ENCODE data around the gene TMEM178A. TPM values are rescaled to one million over a fixed set of nuclear protein-coding genes. Genes with fewer than 3 reads are reported as not detected.

The TMEM178A gene
- total RNA-seq, 2 experiments from 2014 or later: not detected

GRCh38 chr2:39696838-39697237 lies 31.1 kb downstream of the TMEM178A start:
- Mint-ChIP-seq H3K36me3 (no peaks in the 10 kb centered on the region), H3K27ac (no peak overlapping the region), H3K4me3 (no peak overlapping the region), H3K27me3 (peaks cover 39% of the 10 kb centered on the region), H3K9me3 (ENCODE audit: low read depth) (peaks cover 5% of the 10 kb centered on the region), H3K4me1 (no peaks in the 10 kb centered on the region)
- no peak for DNase-seq
- no peak for ATAC-seq
- CTCF ChIA-PET: interaction anchor here (0.7 kb wide), 1 partner anchor 11 kb away, joined by 4 read pairs; no protein-coding TSS in a partner anchor

- no peak overlapping the region for H3K4me3 Mint-ChIP-seq
- H3K4me1 Mint-ChIP-seq: no peaks in the 10 kb centered on the region
- CTCF ChIA-PET: interaction anchor here (1.0 kb wide), 1 partner anchor 31 kb away, joined by 4 read pairs; no protein-coding TSS in a partner anchor
- peaks cover 5% of the 10 kb centered on the region for H3K9me3 Mint-ChIP-seq (ENCODE audit: low read depth)
- no peak overlapping the region for H3K27ac Mint-ChIP-seq
- ATAC-seq: no peak
- H3K36me3 Mint-ChIP-seq: no peaks in the 10 kb centered on the region
- no peak for DNase-seq
- peaks cover 36% of the 10 kb centered on the region for H3K27me3 Mint-ChIP-seq
These were observed 31.7 kb downstream of the TMEM178A start for GRCh38 chr2:39697454-39697853.

- Mint-ChIP-seq H3K4me3 (no peak overlapping the region), H3K27ac (no peak overlapping the region), H3K9me3 (ENCODE audit: low read depth) (peaks cover 5% of the 10 kb centered on the region), H3K36me3 (no peaks in the 10 kb centered on the region), H3K4me1 (no peaks in the 10 kb centered on the region), H3K27me3 (peaks cover 34% of the 10 kb centered on the region)
- DNase-seq (no peak), ATAC-seq (no peak)
- CTCF ChIA-PET: no interaction called here
These were observed 35.4 kb downstream of the TMEM178A start for GRCh38 chr2:39701137-39701536.

DNA sequence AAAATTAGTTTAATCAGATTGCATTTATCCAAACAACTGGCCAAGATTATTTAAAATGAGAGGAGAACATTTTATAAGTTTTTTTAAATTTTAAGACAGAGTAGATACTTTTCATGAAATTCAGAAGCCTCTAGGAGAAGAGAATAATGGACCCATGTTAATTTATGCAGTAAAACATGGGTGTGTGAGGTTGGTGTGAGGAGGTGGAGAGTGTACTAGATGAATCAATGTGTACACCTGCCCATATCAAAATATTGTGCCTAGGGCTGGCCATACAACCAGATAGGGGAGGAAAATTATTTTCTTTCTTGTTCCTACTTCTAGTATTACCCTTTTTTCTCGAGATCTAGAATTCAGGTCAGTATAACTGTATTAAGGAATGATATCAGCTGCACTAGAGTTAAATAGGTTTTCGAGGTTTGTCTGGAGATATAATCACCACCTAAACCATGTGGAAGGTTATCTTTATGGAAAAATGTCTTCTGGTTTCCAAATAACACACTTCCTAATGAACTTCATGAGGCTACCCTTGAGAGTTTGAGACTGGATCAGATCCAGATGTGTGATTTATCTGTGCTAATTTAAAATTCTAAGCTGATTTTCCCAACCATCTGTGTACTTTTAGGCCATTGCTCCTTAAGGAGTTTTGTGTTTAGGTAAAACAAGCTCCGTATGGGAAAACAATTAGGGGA lies 37.6 kb downstream of the TMEM178A start:
- CTCF ChIA-PET: no interaction called here
- H3K27me3 Mint-ChIP-seq: peaks cover 36% of the 10 kb centered on the region
- ATAC-seq: no peak

DNA sequence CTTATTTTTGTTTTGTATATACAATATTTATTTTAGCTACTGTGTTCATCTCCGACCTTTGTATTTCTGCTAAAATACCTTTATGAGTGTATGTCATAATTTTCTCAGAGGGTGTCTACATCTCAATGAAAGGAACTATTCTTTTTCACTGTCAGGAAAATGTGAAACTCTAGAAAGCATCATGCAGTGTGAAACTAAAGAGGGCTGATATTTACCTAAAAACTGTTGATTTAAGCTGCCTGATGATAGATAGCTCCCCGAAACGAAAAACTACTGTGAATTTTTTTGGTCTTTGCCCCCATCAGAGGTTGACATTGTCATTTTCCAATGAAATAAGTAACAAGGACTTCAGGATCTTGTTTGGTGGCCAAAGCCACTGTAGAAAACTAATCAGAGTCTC lies 38.8 kb downstream of the TMEM178A start:
- peaks cover 28% of the 10 kb centered on the region for H3K27me3 Mint-ChIP-seq
- peaks cover 5% of the 10 kb centered on the region for H3K9me3 Mint-ChIP-seq (ENCODE audit: low read depth)
- no peak overlapping the region for H3K4me3 Mint-ChIP-seq
- no peaks in the 10 kb centered on the region for H3K36me3 Mint-ChIP-seq
- no peaks in the 10 kb centered on the region for H3K4me1 Mint-ChIP-seq
- ATAC-seq: no peak
- no peak for DNase-seq
- CTCF ChIA-PET: interaction anchor here (1.1 kb wide), 1 partner anchor 25 kb away, joined by 4 read pairs; no protein-coding TSS in a partner anchor
- no peak overlapping the region for H3K27ac Mint-ChIP-seq

More for the DNA sequence above, 37.6 kb downstream of the TMEM178A start:
- no peak for DNase-seq
- Mint-ChIP-seq H3K4me3 (no peak overlapping the region), H3K36me3 (no peaks in the 10 kb centered on the region), H3K4me1 (no peaks in the 10 kb centered on the region), H3K9me3 (ENCODE audit: low read depth) (peaks cover 5% of the 10 kb centered on the region), H3K27ac (no peak overlapping the region)

DNA sequence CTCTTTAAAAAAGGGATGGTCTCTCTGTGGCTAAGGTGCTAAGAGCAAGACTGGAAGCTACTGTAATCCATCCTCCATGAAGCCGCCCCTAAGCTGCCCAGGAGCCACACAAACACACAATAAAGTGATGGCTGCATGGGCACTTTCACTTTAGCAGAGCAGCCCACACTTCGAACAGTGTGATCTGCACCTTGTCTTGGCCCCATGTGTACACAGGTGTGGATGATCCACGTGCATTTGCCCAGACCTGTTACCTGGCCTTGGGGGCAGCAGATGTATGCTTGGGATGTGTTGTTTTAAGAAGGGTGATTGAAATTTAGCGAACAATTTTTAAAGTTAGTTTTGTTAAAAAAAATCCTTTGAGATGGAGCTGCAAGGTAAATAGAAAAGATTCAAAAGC lies 39.9 kb downstream of the TMEM178A start:
- CTCF ChIA-PET: no interaction called here
- Mint-ChIP-seq H3K9me3 (ENCODE audit: low read depth) (peaks cover 5% of the 10 kb centered on the region), H3K4me3 (no peak overlapping the region), H3K27me3 (peaks cover 25% of the 10 kb centered on the region), H3K27ac (no peak overlapping the region), H3K36me3 (no peaks in the 10 kb centered on the region), H3K4me1 (no peaks in the 10 kb centered on the region)
- ATAC-seq: no peak
- no peak for DNase-seq

DNA sequence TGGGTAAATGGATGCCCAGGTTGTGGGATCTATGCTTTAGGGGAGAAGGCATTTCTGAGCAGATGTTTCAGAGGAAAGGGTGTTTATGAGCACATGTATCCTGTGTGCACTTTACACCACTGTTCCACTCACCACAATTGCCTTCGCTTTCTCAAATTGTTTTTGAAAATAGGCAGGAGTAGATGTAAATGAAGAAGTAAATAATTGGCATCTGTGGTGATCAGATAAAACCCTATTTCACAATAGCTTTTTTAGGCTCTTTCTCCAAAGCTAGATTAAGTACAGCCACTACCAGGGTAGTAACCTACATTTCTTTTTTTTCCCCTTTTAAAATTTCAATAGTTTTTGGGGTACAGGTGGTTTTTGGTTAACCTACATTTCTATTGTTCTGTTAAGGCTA lies 40.6 kb downstream of the TMEM178A start:
- Mint-ChIP-seq H3K4me3 (no peak overlapping the region), H3K36me3 (no peaks in the 10 kb centered on the region), H3K9me3 (ENCODE audit: low read depth) (peaks cover 3% of the 10 kb centered on the region), H3K27me3 (peaks cover 22% of the 10 kb centered on the region), H3K27ac (no peak overlapping the region), H3K4me1 (no peaks in the 10 kb centered on the region)
- CTCF ChIA-PET: no interaction called here
- ATAC-seq: no peak
- no peak for DNase-seq

DNA sequence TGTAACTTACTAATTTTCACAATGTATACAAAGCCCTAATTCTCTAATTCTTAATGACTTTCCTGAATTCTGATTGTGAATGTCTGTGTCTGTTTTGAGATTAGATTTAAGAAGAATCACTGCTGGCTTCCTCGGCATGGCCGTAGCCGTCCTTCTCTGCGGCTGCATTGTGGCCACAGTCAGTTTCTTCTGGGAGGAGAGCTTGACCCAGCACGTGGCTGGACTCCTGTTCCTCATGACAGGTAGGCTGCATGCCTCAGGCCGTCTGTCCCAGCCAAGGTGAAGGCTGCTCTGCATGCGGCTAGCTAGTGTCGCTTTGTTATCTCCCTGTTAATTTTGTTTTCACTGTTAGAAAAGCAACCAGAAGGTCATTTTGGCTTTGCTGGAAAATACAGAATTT lies 41.2 kb downstream of the TMEM178A start:
- CTCF ChIA-PET: no interaction called here
- Mint-ChIP-seq H3K4me3 (no peak overlapping the region), H3K36me3 (no peaks in the 10 kb centered on the region), H3K27me3 (peaks cover 19% of the 10 kb centered on the region), H3K27ac (no peak overlapping the region), H3K9me3 (ENCODE audit: low read depth) (no peaks in the 10 kb centered on the region), H3K4me1 (no peaks in the 10 kb centered on the region)
- DNase-seq (no peak), ATAC-seq (no peak)

GRCh38 chr2:39708003-39708402 lies 42.3 kb downstream of the TMEM178A start:
- DNase-seq: no peak
- CTCF ChIA-PET: interaction anchor here (1.0 kb wide), 2 partner anchors 11 to 22 kb away, joined by 3 to 4 read pairs; no protein-coding TSS in a partner anchor
- Mint-ChIP-seq H3K27me3 (peaks cover 25% of the 10 kb centered on the region), H3K9me3 (ENCODE audit: low read depth) (no peaks in the 10 kb centered on the region), H3K27ac (no peak overlapping the region), H3K4me1 (no peaks in the 10 kb centered on the region), H3K36me3 (no peaks in the 10 kb centered on the region), H3K4me3 (no peak overlapping the region)
- no peak for ATAC-seq

- H3K27me3 Mint-ChIP-seq: peaks cover 37% of the 10 kb centered on the region
- no peak for ATAC-seq
- DNase-seq: no peak
- no peak overlapping the region for H3K27ac Mint-ChIP-seq
- H3K9me3 Mint-ChIP-seq (ENCODE audit: low read depth): no peaks in the 10 kb centered on the region
- no peak overlapping the region for H3K4me3 Mint-ChIP-seq
- no peaks in the 10 kb centered on the region for H3K4me1 Mint-ChIP-seq
- no peaks in the 10 kb centered on the region for H3K36me3 Mint-ChIP-seq
- CTCF ChIA-PET: interaction anchor here (0.8 kb wide), 1 partner anchor 21 kb away, joined by 3 read pairs; no protein-coding TSS in a partner anchor
These were observed 45.1 kb downstream of the TMEM178A start for GRCh38 chr2:39710807-39711206.

DNA sequence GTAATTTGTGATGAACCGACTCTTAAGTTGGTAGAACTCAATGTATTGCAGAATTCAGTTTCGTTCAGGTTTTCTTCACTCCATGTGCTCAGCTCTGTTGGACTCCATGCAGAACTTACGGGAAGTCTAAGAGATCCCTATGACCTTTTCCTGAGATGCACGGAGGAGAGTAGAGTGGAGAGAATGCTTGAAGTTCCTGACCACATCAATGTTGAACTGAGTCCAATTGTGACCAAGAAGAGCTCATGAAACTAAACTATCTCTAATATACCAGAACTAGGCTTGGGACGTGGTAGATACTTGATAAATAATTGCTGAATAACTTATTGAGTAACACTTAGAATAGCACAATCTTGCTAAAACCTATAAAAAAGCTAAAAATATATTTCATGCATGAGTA lies 47.2 kb downstream of the TMEM178A start:
- no peaks in the 10 kb centered on the region for H3K4me1 Mint-ChIP-seq
- DNase-seq: no peak
- H3K4me3 Mint-ChIP-seq: no peak overlapping the region
- CTCF ChIA-PET: interaction anchor here (1.5 kb wide), 1 partner anchor 16 kb away, joined by 6 read pairs; no protein-coding TSS in a partner anchor
- no peak overlapping the region for H3K27ac Mint-ChIP-seq
- H3K36me3 Mint-ChIP-seq: no peaks in the 10 kb centered on the region
- peaks cover 34% of the 10 kb centered on the region for H3K27me3 Mint-ChIP-seq
- ATAC-seq: no peak
- no peaks in the 10 kb centered on the region for H3K9me3 Mint-ChIP-seq (ENCODE audit: low read depth)

DNA sequence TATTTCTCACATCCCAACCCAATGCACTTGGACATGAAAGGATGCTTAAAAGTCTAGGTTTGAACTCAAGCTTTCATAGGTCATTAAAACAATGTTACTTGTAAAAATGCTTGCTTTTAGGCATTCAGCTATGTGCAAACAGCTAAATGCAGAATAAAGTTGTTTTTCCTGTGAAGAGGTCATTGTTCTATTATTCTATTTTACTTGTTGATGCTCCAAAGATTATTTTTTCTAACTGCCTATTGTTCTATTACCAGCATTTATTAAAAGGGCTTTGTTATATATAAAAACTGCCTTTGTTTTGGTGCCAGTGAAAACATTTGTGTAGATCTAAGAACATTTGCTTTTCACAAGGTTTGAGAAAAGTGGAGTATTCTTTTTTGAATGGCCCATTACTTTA lies 49.4 kb downstream of the TMEM178A start:
- no peak for ATAC-seq
- CTCF ChIA-PET: no interaction called here
- H3K27ac Mint-ChIP-seq: no peak overlapping the region

GRCh38 chr2:39715822-39716221 lies 50.1 kb downstream of the TMEM178A start:
- DNase-seq (no peak), ATAC-seq (no peak)
- H3K36me3 Mint-ChIP-seq: no peaks in the 10 kb centered on the region
- peaks cover 39% of the 10 kb centered on the region for H3K27me3 Mint-ChIP-seq
- no peak overlapping the region for H3K4me3 Mint-ChIP-seq
- no peaks in the 10 kb centered on the region for H3K9me3 Mint-ChIP-seq (ENCODE audit: low read depth)
- CTCF ChIA-PET: no interaction called here
- H3K4me1 Mint-ChIP-seq: no peaks in the 10 kb centered on the region
- H3K27ac Mint-ChIP-seq: no peak overlapping the region

More for the DNA sequence above, 49.4 kb downstream of the TMEM178A start:
- Mint-ChIP-seq H3K4me3 (no peak overlapping the region), H3K27me3 (peaks cover 36% of the 10 kb centered on the region), H3K36me3 (no peaks in the 10 kb centered on the region), H3K4me1 (no peaks in the 10 kb centered on the region), H3K9me3 (ENCODE audit: low read depth) (no peaks in the 10 kb centered on the region)
- DNase-seq: no peak

- no peak for DNase-seq
- Mint-ChIP-seq H3K4me1 (no peaks in the 10 kb centered on the region), H3K4me3 (no peak overlapping the region), H3K27me3 (peaks cover 41% of the 10 kb centered on the region), H3K36me3 (no peaks in the 10 kb centered on the region), H3K27ac (no peak overlapping the region), H3K9me3 (ENCODE audit: low read depth) (no peaks in the 10 kb centered on the region)
- ATAC-seq: no peak
- CTCF ChIA-PET: no interaction called here
These were observed 51.4 kb downstream of the TMEM178A start for GRCh38 chr2:39717067-39717466.

Data from activated CD8-positive, alpha-beta memory T cell treated with anti-CD3 and anti-CD28 coated beads, Interleukin-2, amount 10 ng/mL, durations not matched to agents 7 days and 5 days (primary cell).